NCI-H128 (cell line): ENCODE measurements around the gene PRRT1.
"Not testable (repeated sequence)": the region's sequence is repeated elsewhere in the genome, so short reads cannot be mapped to it uniquely, and the experiment has no call there.

Source experiments
- DNase-seq: peaks from one replicate; lab custom pipeline; 2025; ENCODE audit not compliant: unreplicated experiment; lab: John Stamatoyannopoulos, UW

Gene PRRT1

DNA sequence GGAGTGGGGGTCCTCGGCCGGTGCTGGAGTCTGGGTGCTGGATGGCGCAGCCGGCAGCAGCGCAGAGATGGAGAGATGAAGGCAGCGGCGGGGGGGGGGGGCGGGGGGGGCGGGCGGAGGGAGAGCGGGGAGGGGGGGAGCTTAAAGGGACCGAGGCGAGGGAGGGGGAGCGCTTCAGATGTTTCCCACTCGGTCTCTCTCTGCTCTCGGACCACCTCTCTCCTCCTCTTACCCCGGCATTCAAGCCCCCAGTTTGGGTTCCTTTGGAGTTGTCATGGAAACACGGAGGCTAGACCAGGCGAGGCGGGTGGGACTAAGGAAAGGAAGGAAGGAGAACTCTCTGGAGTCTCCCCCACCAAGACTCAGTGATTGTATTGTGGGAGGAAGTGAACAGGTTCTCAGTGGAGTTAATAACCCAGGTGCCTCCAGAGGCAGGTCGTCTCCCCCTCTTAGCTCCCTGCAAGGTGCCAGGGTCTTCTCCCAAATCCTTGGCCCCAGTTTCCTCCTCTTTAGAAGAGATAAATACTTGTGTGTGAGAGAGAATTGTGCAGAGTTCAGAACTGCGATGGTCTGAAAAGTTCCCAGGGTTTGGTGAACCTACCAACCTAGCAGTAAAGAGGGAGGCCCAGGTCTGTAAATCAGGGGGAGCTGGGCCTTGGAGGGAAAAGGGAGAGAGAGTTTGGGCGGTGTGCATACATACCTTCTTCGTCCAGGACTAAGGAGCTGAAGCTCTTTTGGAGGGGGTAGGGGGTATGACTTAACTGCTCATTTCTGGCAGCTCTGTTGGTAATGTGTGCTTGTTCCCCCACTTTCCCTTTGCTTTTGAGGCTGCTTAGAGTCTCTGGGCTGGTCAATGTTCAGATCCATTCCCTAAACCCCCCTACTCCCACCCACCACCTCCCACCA is at the start of gene PRRT1:
Gene PRRT1 (minus strand): TSS at position 77 of the 906 bp plus-strand sequence. CDS start 112 bp downstream, outside the sequence.
- no peak for DNase-seq

GRCh38 chr6:32200711-32201475 is 49.2 kb upstream of the PRRT1 start:
- no peak for DNase-seq

DNA sequence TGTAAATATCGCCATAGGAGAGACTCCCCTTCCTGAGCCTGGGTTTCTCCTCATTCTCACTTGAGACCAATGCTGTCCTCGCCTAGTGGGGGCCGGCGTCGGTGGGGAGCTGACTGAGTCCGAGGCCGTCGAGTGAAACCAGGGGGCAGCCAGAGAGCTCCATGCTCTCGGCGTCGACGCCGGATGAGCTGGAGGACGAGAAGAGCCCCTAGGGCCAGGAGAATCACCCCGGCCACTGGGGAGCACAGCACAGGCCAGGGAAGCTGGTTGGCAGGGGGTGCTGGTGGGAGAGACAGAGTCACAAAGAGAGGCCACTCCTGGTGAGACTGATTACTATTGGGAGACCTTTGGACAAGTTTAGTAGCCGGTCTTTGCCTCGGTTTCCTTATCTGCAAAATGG is 47.1 kb upstream of the PRRT1 start:
- DNase-seq, result no peak

GRCh38 chr6:32198345-32198696 is 46.6 kb upstream of the PRRT1 start:
- no peak for DNase-seq

- DNase-seq, result no peak
These were observed 45.2 kb upstream of the PRRT1 start for GRCh38 chr6:32196682-32197616.

GRCh38 chr6:32195902-32196681 is 44.4 kb upstream of the PRRT1 start:
- DNase-seq, result peak; percentile 60

DNA sequence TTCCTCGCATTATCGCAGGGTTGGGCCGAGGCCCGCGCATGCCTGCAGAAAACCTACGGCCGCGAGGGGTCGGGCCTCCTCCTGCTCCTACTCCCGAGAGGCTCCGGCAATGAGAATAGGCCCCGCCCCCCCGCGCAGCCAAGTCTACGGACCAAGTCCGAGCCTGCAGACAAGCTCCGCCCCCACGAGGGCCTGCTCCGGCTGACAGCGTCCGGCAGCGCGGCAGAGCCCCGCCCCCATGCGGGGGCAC is 43.8 kb upstream of the PRRT1 start:
- DNase-seq, result peak; percentile 100

- no peak for DNase-seq
These were observed 43.3 kb upstream of the PRRT1 start for GRCh38 chr6:32194825-32195651.

- DNase-seq, result no peak
These were observed 42.6 kb upstream of the PRRT1 start for GRCh38 chr6:32194388-32194787.

DNA sequence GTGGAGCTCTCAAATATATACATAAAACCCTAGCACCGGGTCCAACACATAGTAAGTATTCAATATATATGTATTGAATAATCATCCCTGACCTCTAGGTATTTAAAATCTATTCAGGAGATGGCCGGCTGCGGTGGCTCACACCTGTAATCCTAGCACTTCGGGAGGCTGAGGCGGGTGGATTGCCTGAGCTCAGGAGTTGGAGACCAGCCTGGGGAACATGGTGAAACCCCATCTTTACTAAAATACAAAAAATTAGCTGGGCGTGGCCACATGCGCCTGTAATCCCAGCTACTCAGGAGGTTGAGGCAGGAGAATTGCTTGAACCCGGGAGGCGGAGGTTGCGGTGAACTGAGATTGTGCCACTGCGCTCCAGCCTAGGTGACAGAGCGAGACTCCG is 41.4 kb upstream of the PRRT1 start:
- not testable (repeated sequence) for DNase-seq

- no peak for DNase-seq
These were observed 40.9 kb upstream of the PRRT1 start, which contains the start of gene GPSM3 for GRCh38 chr6:32192608-32193039. TSS of gene GPSM3 (minus strand) at chr6:32192643. CDS start at chr6:32192513, 130 bp downstream.

DNA sequence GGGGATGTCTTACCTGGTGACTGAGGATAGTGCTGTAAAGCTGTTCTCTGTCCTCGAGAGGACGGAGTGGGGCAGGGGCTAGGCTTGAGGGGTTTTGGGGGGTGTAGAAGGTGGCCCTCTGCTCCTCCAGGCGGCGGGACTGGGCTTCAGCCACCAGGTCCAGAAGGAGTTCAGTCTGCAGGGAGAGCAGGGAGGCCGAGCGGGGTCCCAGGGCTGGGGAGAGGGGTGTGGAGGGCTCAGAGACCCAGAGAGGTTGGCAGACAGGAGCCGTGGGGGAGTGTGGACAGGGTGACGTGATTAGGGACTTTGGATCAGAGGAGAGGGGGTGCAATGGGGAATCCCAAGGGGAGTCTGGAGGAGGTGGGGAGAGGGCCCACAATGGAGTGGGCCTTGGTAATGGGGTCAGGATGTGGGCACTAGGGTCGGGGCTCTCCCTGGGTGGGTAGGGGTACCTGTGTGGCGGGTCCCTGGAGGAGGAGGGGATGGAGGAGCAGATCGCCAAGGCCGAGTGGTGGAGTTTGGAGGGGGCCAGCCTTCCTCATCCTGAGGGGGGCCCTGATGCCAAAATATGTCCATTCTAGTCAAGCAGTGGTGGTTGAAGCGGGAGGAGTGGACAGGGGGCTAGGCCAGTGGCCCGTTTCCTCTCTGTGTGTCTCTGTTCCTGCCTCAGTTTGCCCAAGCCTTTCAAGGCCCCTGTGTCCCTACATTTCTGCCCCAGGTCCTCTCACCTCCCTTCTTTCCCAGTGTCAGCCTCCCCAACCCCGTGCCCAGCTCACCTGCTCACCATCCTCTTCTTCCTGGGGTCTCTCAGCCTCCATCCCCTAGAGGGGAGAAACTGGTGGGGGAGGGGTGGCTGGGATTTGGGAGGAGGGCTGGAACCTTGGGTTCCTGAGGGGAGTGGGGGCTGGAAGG is 40.2 kb upstream of the PRRT1 start:
- no peak for DNase-seq

GRCh38 chr6:32190911-32191677 is 39.4 kb upstream of the PRRT1 start:
- no peak for DNase-seq

DNA sequence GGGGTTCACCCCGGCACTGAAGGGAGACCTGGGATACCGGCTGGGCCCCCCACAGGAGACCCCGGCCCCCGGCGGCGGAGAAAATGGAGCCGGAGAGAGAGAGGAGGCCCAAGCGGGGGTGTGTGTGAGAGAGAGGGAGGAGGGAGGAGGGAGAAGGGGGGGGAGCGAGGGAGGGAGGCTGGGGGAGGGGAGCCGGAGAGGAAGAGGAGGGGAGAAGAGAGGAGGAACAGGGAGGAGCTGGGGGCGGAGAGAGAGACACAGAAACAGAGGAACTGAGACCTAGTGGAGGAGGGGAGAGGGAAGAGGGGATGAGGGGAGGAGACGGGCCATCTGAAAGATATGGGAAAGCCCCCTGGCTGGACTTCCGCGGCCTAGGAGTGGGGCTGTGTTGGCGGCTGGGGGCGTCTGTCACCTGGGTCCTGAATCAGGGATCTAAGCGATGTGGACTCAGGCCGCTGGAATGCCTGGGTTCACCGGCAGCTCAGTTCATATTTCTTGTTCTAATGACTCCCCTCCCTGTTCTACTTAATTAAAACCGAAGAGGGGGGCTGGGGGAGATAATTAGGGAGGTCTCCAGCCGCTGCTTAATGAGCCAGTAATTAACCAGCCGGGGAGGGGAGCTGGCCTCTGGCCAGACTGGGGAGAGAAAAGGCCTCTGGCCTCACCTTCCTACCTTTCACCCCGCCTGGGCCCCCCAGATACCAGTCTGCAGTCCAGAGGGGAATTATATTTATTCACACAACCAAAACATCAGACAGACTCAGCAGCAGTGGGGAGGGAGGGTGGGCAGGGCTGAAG is 38.5 kb upstream of the PRRT1 start, which contains the start of gene PBX2:
Gene PBX2 (minus strand): TSS at position 149 of the 798 bp plus-strand sequence. CDS start 287 bp downstream, outside the sequence.
- peak; percentile 30 for DNase-seq

GRCh38 chr6:32189742-32190053 is 38.0 kb upstream of the PRRT1 start:
- DNase-seq, result no peak

- no peak for DNase-seq
These were observed 37.5 kb upstream of the PRRT1 start for GRCh38 chr6:32189069-32189741.
